Brain pericyte (primary cell): ENCODE results near the gene PSMA2.
"Not testable (repeated sequence)": the region's sequence is repeated elsewhere in the genome, so short reads cannot be mapped to it uniquely, and the experiment has no call there.

Experiments
- DNase-seq: peaks from one replicate; pipeline ENCODE4 v3.0.0-alpha.2; 2012; ENCODE audit warnings: low read depth, low spot score

Gene PSMA2

GRCh38 chr7:42907316-42907715 is 24.7 kb downstream of the PSMA2 start:
- no peak for DNase-seq

GRCh38 chr7:42906181-42906580 is 25.8 kb downstream of the PSMA2 start:
- no peak for DNase-seq

- no peak for DNase-seq
These were observed 29.6 kb downstream of the PSMA2 start for GRCh38 chr7:42902331-42902730.

- DNase-seq, result no peak
These were observed 31.1 kb downstream of the PSMA2 start for GRCh38 chr7:42900842-42901241.

GRCh38 chr7:42893346-42894240 is 38.4 kb downstream of the PSMA2 start:
- DNase-seq, result no peak

GRCh38 chr7:42886893-42887505 is 45.0 kb downstream of the PSMA2 start:
- no peak for DNase-seq

- no peak for DNase-seq
These were observed 45.8 kb downstream of the PSMA2 start for GRCh38 chr7:42886129-42886528.

- not testable (repeated sequence) for DNase-seq
These were observed 46.8 kb downstream of the PSMA2 start for GRCh38 chr7:42885183-42885582.

- no peak for DNase-seq
These were observed 48.0 kb downstream of the PSMA2 start for GRCh38 chr7:42883950-42884349.

- no peak for DNase-seq
These were observed 51.6 kb downstream of the PSMA2 start for GRCh38 chr7:42880392-42880791.

- DNase-seq, result no peak
These were observed 53.7 kb downstream of the PSMA2 start for GRCh38 chr7:42878303-42878702.

GRCh38 chr7:42877862-42878261 is 54.1 kb downstream of the PSMA2 start:
- no peak for DNase-seq

- no peak for DNase-seq
These were observed 55.5 kb downstream of the PSMA2 start for GRCh38 chr7:42876182-42877068.

GRCh38 chr7:42869131-42870020 is 62.6 kb downstream of the PSMA2 start:
- DNase-seq, result no peak

GRCh38 chr7:42868480-42868879 is 63.5 kb downstream of the PSMA2 start:
- DNase-seq, result no peak
